SU-DHL-6 (cell line): ENCODE results near the gene RNF38.

ENCODE experiments used
- EZH2phosphoT487 ChIP-seq: fragments of 200-600 bp; sonication (generic), shearing (Covaris generic); conservative IDR thresholded peaks from 2 replicates; pipeline ENCODE4 v1.6.1; 2018; ENCODE audit warnings: mild to moderate bottlenecking, antibody characterized with exemption, low read length, moderate library complexity, mixed read lengths
- TF ChIP-seq, protein P1 (sequence below): fragments of 200-600 bp; sonication (generic); IDR thresholded peaks from one replicate; pipeline ENCODE4 v1.5.1; 2017; ENCODE audit warnings: antibody characterized with exemption, mild to moderate bottlenecking, low read length, moderate library complexity; ENCODE audit not compliant: insufficient read depth, poor library complexity, severe bottlenecking

DNA sequence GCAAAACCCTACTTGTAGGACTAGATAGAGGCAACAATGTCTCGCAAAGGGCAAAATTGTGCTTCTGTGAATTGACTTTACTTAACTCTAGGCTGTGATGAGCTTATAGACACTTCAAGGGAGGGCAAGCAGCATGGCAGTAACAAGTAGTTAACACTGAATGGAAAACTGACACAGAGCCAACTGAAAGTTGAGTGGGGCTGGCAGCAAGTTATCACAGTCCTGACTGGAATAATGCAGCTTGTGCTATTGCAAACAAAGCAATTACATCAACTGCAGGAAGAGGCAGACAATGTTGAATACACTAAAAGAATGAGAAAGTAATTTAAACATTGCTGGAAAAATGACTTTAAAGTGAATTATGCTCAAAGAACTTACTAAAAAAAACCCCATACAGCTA, 62.2 kb downstream of the RNF38 start:
- TF ChIP-seq, protein P1, sequence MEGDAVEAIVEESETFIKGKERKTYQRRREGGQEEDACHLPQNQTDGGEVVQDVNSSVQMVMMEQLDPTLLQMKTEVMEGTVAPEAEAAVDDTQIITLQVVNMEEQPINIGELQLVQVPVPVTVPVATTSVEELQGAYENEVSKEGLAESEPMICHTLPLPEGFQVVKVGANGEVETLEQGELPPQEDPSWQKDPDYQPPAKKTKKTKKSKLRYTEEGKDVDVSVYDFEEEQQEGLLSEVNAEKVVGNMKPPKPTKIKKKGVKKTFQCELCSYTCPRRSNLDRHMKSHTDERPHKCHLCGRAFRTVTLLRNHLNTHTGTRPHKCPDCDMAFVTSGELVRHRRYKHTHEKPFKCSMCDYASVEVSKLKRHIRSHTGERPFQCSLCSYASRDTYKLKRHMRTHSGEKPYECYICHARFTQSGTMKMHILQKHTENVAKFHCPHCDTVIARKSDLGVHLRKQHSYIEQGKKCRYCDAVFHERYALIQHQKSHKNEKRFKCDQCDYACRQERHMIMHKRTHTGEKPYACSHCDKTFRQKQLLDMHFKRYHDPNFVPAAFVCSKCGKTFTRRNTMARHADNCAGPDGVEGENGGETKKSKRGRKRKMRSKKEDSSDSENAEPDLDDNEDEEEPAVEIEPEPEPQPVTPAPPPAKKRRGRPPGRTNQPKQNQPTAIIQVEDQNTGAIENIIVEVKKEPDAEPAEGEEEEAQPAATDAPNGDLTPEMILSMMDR = no peak
- no peak for TF ChIP-seq EZH2phosphoT487
